OCI-LY7 (cell line): ENCODE data around the gene TFEB. TPM values are rescaled to one million over a fixed set of nuclear protein-coding genes. Genes with fewer than 3 reads are reported as not detected.

Source experiments
- BruUV-seq: library from RNA; stranded (reverse); fragments of 400-500 nt; replicated peaks from 2 replicates; lab custom pipeline; 2021; lab: Mats Ljungman, UMichigan
- CTCF ChIA-PET: fragments of 300-600 bp; sonication (Branson Sonifier 250); formaldehyde crosslinking; loops from one replicate; lab custom pipeline; 2022; ENCODE audit warnings: antibody characterized with exemption; ENCODE audit not compliant: unreplicated experiment; lab: Charles Lee
- POLR2A ChIA-PET: fragments of 300-600 bp; sonication (Branson Sonifier 250); formaldehyde crosslinking; loops from one replicate; lab custom pipeline; 2022; ENCODE audit warnings: antibody characterized with exemption; lab: Charles Lee
- DNase-seq: peaks from one replicate; pipeline ENCODE4 v3.0.0-alpha.2; 2015; ENCODE audit warnings: low spot score
- H2AFZ ChIP-seq: fragments of 200-600 bp; sonication (generic), shearing (Covaris generic); 2 replicates; pipeline ENCODE4 v1.6.1; 2014; ENCODE audit warnings: mild to moderate bottlenecking, antibody characterized with exemption, low read length, moderate library complexity
- H3K27ac ChIP-seq: fragments of 200-600 bp; sonication (generic); 2 replicates; pipeline ENCODE4 v1.5.1; 2014; ENCODE audit warnings: mixed run types, low read depth, mild to moderate bottlenecking, moderate library complexity, low read length, inconsistent platforms; ENCODE audit not compliant: poor library complexity, severe bottlenecking
- H3K36me3 ChIP-seq: fragments of 200-600 bp; sonication (generic); 2 replicates; pipeline ENCODE4 v1.6.1; 2014; ENCODE audit warnings: mild to moderate bottlenecking, antibody characterized with exemption, low read length, moderate library complexity, mixed read lengths; ENCODE audit not compliant: insufficient read depth
- H3K4me1 ChIP-seq: fragments of 200-600 bp; sonication (generic); 2 replicates; pipeline ENCODE4 v1.5.1; 2014; ENCODE audit warnings: mild to moderate bottlenecking, low read length; ENCODE audit not compliant: insufficient read depth, poor library complexity, severe bottlenecking
- H3K4me2 ChIP-seq: fragments of 200-600 bp; sonication (generic); 2 replicates; pipeline ENCODE4 v1.6.1; 2014; ENCODE audit warnings: mild to moderate bottlenecking, low read length
- H3K4me3 ChIP-seq: fragments of 200-600 bp; sonication (generic); 2 replicates; pipeline ENCODE4 v1.5.1; 2014; ENCODE audit warnings: mild to moderate bottlenecking, low read depth, low read length; ENCODE audit not compliant: poor library complexity, severe bottlenecking
- H3K79me2 ChIP-seq: fragments of 200-600 bp; sonication (generic); 2 replicates; pipeline ENCODE4 v1.6.1; 2016; ENCODE audit warnings: low read depth, mild to moderate bottlenecking, low read length, moderate library complexity, mixed read lengths; ENCODE audit not compliant: insufficient read depth
- H3K9me2 ChIP-seq: fragments of 200-600 bp; sonication (generic); 2 replicates; pipeline ENCODE4 v1.6.1; 2016; ENCODE audit warnings: mild to moderate bottlenecking, low read length, mixed read lengths; ENCODE audit not compliant: insufficient read depth
- H3K9me3 ChIP-seq: fragments of 200-600 bp; sonication (generic); 2 replicates; pipeline ENCODE4 v1.6.1; 2014; ENCODE audit warnings: mild to moderate bottlenecking, mixed run types, low read length, mixed read lengths
- H4K20me1 ChIP-seq: fragments of 200-600 bp; sonication (generic); 2 replicates; pipeline ENCODE4 v1.6.1; 2014; ENCODE audit warnings: mild to moderate bottlenecking, antibody characterized with exemption, low read length, moderate library complexity, mixed read lengths; ENCODE audit not compliant: insufficient read depth
- CTCF ChIP-seq: fragments of 200-600 bp; sonication (generic); conservative IDR thresholded peaks from 2 replicates; pipeline ENCODE4 v1.5.1; 2014; ENCODE audit warnings: mild to moderate bottlenecking, antibody characterized with exemption, low read length, moderate library complexity, mixed read lengths
- EZH2phosphoT487 ChIP-seq: fragments of 200-600 bp; sonication (generic); IDR thresholded peaks from 2 replicates; pipeline ENCODE4 v1.6.1; 2018; ENCODE audit warnings: low read depth, borderline replicate concordance, mild to moderate bottlenecking, mixed run types, antibody characterized with exemption, low read length, moderate library complexity, mixed read lengths
- intact Hi-C: fragments of 100-400 bp; cut with micrococcal nuclease; formaldehyde crosslinking; loops from one replicate; pipeline ENCODE4 v1.10.0; 2022; ENCODE audit not compliant: unreplicated experiment
- total RNA-seq, 2 experiments: library from RNA; depleted of rRNA in 1 of 2; stranded (reverse); fragments of >200 nt in 1 of 2; shearing (Covaris generic) in 1 of 2; gene quantifications; 2 replicates each; pipeline ENCODE4 v1.2.3, GENCODE V29; 2014 to 2022

The TFEB gene
- total RNA-seq, 2 experiments from 2014 or later = 36.8 to 60.0 TPM

GRCh38 chr6:41775293-41775882 lies 40.0 kb upstream of the TFEB start:
- no TSS peak for BruUV-seq
- H3K36me3 ChIP-seq = peaks cover 40% of the 10 kb centered on the region

GRCh38 chr6:41774841-41775240 lies 39.4 kb upstream of the TFEB start:
- intact Hi-C loops = loop anchor here (5.0 kb wide), 2 partner anchors 68 to 93 kb away; no protein-coding TSS in a partner anchor
- H3K4me2 ChIP-seq = no peak overlapping the region
- no peak overlapping the region for H2AFZ ChIP-seq
- no TSS peak for BruUV-seq
- H3K36me3 ChIP-seq = peaks cover 40% of the 10 kb centered on the region
- no peaks in the 10 kb centered on the region for H3K9me3 ChIP-seq
- no peak for TF ChIP-seq CTCF
- no peak for TF ChIP-seq EZH2phosphoT487
- H3K4me1 ChIP-seq = peaks cover 5% of the 10 kb centered on the region
- no peaks in the 10 kb centered on the region for H4K20me1 ChIP-seq
- DNase-seq = no peak
- H3K4me3 ChIP-seq = no peak overlapping the region
- H3K79me2 ChIP-seq = no peaks in the 10 kb centered on the region; the same call in 1 of the 2 replicates
- H3K9me2 ChIP-seq = no peaks in the 10 kb centered on the region
- CTCF ChIA-PET = interaction anchor here (0.7 kb wide), 1 partner anchor 57 kb away, joined by 4 read pairs; no protein-coding TSS in a partner anchor
- POLR2A ChIA-PET = no interaction called here
- no peak overlapping the region for H3K27ac ChIP-seq

More at GRCh38 chr6:41775293-41775882, 40.0 kb upstream of the TFEB start:
- intact Hi-C loops = loop anchor here (5.0 kb wide), 2 partner anchors 68 to 93 kb away; no protein-coding TSS in a partner anchor
- no peak overlapping the region for H2AFZ ChIP-seq
- TF ChIP-seq CTCF (no peak), EZH2phosphoT487 (no peak)
- POLR2A ChIA-PET = no interaction called here
- no peaks in the 10 kb centered on the region for H3K9me2 ChIP-seq
- H3K4me2 ChIP-seq = no peak overlapping the region
- no peak overlapping the region for H3K27ac ChIP-seq
- H3K79me2 ChIP-seq = no peaks in the 10 kb centered on the region; the same call in 1 of the 2 replicates
- H3K9me3 ChIP-seq = no peaks in the 10 kb centered on the region
- peaks cover 5% of the 10 kb centered on the region for H3K4me1 ChIP-seq
- no peak overlapping the region for H3K4me3 ChIP-seq
- H4K20me1 ChIP-seq = no peaks in the 10 kb centered on the region
- CTCF ChIA-PET = interaction anchor here (0.7 kb wide), 1 partner anchor 58 kb away, joined by 4 read pairs; no protein-coding TSS in a partner anchor
- no peak for DNase-seq
